BJ (cell line): ENCODE measurements around the gene MOCS1. TPM values are rescaled to one million over a fixed set of nuclear protein-coding genes. Genes with fewer than 3 reads are reported as not detected.

Experiments used
- CTCF ChIA-PET: fragments of 350-600 bp; formaldehyde crosslinking; extraction: SDS; loops from one replicate; lab custom pipeline; 2021; ENCODE audit warnings: antibody characterized with exemption, inconsistent platforms; lab: Yijun Ruan, JAX
- POLR2A ChIA-PET: fragments of 300-600 bp; sonication (Branson Sonifier 250); formaldehyde crosslinking; extraction: SDS; loops from one replicate; lab custom pipeline; 2021; ENCODE audit warnings: antibody characterized with exemption; lab: Charles Lee
- DNase-seq: peaks from one replicate; pipeline ENCODE4 v3.0.0-alpha.2; 2011; ENCODE audit warnings: low read depth
- H3K27me3 ChIP-seq: 2 replicates; pipeline ENCODE4 v1.6.0; 2011; ENCODE audit warnings: low read length; ENCODE audit not compliant: control insufficient read depth, insufficient read depth
- H3K36me3 ChIP-seq: 2 replicates; pipeline ENCODE4 v1.5.1; 2011; ENCODE audit warnings: low read length; ENCODE audit not compliant: control insufficient read depth, insufficient read depth
- H3K4me3 ChIP-seq: 2 replicates; pipeline ENCODE4 v1.5.1; 2011; ENCODE audit warnings: low read depth, mild to moderate bottlenecking, control low read depth, low read length
- polyA plus RNA-seq: library from polyadenylated mRNA; depleted of rRNA; stranded (reverse); fragments of >200 nt; gene quantifications from 2 replicates; pipeline ENCODE4 v1.2.3, GENCODE V29; 2011
- TF ChIP-seq, protein P1 (sequence below): IDR thresholded peaks from 2 replicates; pipeline ENCODE4 v1.5.1; 2011; ENCODE audit warnings: low read depth, mild to moderate bottlenecking, control low read depth, inconsistent platforms, low read length, moderate library complexity; ENCODE audit not compliant: insufficient read depth

The MOCS1 gene
- polyA plus RNA-seq, 1 experiment, result 13.4 TPM

- Histone ChIP-seq H3K4me3 (no peak overlapping the region), H3K36me3 (no peaks in the 10 kb centered on the region), H3K27me3 (peaks cover 1% of the 10 kb centered on the region; the same call in 1 of the 2 replicates)
- TF ChIP-seq, protein P1, sequence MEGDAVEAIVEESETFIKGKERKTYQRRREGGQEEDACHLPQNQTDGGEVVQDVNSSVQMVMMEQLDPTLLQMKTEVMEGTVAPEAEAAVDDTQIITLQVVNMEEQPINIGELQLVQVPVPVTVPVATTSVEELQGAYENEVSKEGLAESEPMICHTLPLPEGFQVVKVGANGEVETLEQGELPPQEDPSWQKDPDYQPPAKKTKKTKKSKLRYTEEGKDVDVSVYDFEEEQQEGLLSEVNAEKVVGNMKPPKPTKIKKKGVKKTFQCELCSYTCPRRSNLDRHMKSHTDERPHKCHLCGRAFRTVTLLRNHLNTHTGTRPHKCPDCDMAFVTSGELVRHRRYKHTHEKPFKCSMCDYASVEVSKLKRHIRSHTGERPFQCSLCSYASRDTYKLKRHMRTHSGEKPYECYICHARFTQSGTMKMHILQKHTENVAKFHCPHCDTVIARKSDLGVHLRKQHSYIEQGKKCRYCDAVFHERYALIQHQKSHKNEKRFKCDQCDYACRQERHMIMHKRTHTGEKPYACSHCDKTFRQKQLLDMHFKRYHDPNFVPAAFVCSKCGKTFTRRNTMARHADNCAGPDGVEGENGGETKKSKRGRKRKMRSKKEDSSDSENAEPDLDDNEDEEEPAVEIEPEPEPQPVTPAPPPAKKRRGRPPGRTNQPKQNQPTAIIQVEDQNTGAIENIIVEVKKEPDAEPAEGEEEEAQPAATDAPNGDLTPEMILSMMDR, result no peak
- DNase-seq, result no peak
- CTCF ChIA-PET, result no interaction called here
- POLR2A ChIA-PET, result no interaction called here
Measured at GRCh38 chr6:39936857-39937256, 2.6 kb upstream of the MOCS1 start.

DNA sequence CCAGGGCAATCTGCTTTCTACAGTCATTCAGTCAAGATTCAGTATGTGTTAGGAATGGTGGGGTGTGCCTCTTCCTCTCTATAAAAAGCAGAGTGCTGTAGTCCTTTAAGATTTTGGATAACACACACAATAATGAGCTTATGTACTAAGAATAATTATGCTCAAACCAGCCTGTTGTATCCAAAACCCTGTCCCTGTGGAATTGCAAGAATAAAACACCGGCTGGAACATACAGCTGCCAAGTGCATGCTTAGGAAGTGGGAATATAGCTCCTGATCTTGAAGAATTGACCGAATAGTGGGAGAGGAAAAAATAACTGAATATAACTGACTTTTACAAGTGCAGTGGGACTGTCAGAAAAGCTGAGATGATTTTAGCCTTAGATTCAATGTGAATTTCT is 979 bp upstream of the MOCS1 start:
- TF ChIP-seq, protein P1, result no peak
- Histone ChIP-seq H3K27me3 (peaks cover 1% of the 10 kb centered on the region; the same call in 1 of the 2 replicates), H3K36me3 (no peaks in the 10 kb centered on the region), H3K4me3 (no peak overlapping the region)
- no peak for DNase-seq
- CTCF ChIA-PET, result interaction anchor here (1.8 kb wide), 1 partner anchor 12 kb away, joined by 4 read pairs; no protein-coding TSS in a partner anchor
- POLR2A ChIA-PET, result no interaction called here

GRCh38 chr6:39933669-39934130 is 562 bp downstream of the MOCS1 start:
- DNase-seq, result no peak
- H3K4me3 ChIP-seq, result peak overlapping the region; percentile 79
- no peaks in the 10 kb centered on the region for H3K36me3 ChIP-seq
- ChIA-PET CTCF (interaction anchor here (0.9 to 1.8 kb wide), 4 partner anchors 13 to 572 kb away, joined by 3 to 6 read pairs (median 4); no protein-coding TSS in a partner anchor), POLR2A (no interaction called here)
- 0 out of 2 replicates have a peak, but pooled peaks cover 1% of the 10 kb centered on the region for H3K27me3 ChIP-seq
- TF ChIP-seq, protein P1, result no peak

DNA sequence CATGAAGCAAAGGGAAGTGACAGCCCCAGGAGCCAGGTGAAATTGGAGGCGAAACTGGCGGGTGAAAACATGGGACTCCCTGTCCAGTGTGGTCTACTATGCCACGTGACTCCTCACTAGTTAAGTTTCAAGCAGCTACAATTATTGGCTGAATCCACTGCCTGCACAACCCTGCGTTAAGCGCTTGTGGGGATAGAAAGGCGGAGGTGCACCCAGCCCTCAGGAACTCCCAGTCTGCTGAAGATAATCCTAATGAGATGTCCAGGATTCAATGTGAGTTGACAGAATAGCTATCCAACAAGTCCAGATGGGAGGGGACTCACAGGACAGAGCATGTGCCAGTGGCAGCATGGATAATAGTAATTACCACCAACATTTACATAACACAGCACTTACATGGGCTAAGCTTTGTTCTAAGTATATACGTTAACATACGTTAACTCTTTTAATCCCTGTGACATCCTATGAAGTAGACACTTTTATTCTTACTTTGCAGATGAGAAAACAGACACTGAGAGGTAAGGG is 1.8 kb downstream of the MOCS1 start:
- H3K4me3 ChIP-seq, result no peak overlapping the region
- no peaks in the 10 kb centered on the region for H3K36me3 ChIP-seq
- DNase-seq, result no peak
- TF ChIP-seq, protein P1, result no peak
- 0 out of 2 replicates have a peak, but pooled peaks cover 1% of the 10 kb centered on the region for H3K27me3 ChIP-seq
- ChIA-PET POLR2A (no interaction called here), CTCF (interaction anchor here (1.1 to 1.8 kb wide), 2 partner anchors 17 to 571 kb away, joined by 4 to 6 read pairs; no protein-coding TSS in a partner anchor)

DNA sequence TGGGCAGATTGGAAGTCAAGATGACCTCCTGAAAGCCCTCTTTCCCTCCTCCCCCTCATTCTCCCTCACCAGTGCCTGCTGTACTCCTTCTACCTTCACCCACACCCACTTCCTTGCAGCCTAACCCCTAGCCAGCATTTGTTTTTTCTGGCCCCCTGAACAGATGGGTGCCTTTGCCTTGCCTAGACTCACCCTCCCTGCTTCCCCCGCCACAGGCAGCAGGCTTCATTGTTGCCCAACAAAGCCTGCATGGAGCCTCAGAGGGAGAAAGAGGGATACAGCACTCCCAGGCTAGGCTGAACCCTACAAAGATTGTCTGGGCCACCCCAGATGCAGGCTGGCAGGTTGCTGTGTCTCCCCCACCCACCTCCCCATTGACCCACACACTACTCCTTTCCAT is 2.7 kb downstream of the MOCS1 start:
- H3K36me3 ChIP-seq, result no peaks in the 10 kb centered on the region
- H3K27me3 ChIP-seq, result 0 out of 2 replicates have a peak, but pooled peaks cover 1% of the 10 kb centered on the region
- CTCF ChIA-PET, result interaction anchor here (1.1 kb wide), 1 partner anchor 18 kb away, joined by 4 read pairs; no protein-coding TSS in a partner anchor
- DNase-seq, result no peak
- TF ChIP-seq, protein P1, result no peak
- no peak overlapping the region for H3K4me3 ChIP-seq
- POLR2A ChIA-PET, result no interaction called here
